ENCODE data around the gene STK26.
"Not testable (repeated sequence)": the region's sequence is repeated elsewhere in the genome, so short reads cannot be mapped to it uniquely, and the experiment has no call there.

STK26 gene
- total RNA-seq = 11.0 to 144 (median 31.5) reads per million in 17 experiments

DNA sequence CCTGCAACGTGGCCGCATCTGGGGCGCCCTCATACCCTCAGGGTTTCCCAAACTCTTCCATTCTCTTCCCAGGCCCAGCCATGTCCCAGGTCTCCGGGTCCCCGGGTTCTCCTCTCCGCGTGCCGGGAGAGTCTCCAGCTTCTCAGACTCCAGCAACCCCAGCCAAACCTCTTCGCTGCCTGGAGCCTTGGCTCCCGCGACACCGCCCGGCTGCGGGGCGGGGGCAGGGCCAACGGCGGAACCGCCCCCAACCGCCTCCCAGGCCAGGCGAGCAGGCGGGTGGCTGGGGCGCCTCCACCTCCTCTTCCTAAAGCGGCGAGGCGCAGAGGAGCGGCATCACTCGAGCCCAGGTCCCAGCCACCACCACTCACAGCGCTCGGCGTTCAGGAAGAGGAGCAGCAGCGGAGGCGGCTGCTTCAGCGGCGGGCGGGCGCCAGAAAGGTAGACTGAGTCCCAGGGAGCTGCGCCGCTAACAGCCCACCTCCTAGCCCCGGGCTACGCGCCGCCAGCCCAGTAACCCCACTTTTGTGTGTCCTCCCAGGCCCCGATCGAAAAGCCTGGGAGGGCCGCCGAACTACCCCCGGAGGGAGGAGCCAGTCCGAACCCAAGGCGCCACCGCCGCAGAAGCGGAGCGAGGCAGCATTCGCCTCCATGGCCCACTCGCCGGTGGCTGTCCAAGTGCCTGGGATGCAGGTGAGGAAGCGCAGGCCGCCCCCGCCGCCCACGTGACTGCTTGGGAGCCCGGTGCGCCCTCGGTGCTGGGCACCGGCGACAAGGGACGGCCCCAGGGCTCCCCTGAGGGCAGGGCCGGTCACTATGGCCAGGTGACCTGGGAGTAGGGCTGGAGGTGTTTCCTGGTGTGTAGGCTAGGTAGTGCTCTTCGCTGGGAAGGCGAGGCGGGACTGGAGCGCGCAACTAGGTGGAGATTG lies at the start of gene STK26:
Gene STK26, plus strand, starts transcription at position 336 of the 929 bp plus-strand sequence. Its CDS starts 316 bp downstream, at position 652.
- DNase-seq = peak; percentile 60 to 85 (median 76)

DNA sequence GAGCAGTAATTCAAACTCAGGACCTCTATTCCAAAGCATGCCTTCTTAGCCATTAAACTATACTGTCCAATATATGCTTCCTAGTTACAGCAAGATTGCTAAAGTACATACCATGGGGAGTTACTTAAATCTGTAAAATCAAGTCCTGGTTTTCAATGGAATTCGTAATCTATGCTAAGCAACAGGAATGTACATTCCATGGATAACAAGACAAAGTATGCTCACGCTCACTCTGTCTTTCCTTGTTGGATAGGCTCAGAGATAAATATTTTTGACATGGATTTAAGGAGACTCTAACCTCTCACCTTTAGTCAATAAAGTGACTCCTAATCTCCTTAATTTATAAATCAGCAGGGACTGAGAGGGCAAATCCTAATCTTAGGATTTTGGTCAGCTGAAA lies 47.3 kb upstream of the STK26 start:
- no peak for DNase-seq

DNA sequence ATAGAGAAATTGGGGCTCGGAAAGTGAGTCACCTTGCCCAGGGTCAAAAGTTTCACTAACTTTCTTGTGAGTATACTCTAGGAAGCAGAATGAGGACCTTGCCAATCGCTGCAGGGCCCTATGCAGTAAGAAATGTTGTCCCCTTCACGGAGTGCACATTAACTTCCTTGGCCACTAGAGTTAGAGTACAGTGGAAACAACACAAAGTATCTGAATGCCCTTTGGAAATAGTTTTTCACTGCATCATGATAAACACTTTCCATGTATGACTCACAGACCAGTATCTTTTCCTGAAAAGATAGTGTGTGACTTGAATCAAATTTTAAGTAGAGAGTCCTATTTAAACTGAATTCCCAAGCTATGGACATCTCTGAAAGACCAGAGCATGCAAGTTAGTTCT lies 45.5 kb upstream of the STK26 start:
- DNase-seq = no peak

GRCh38 chrX:131979116-131979515 lies 44.0 kb upstream of the STK26 start:
- DNase-seq = no peak

- peak in 3 of 4 experiments; percentile 9 to 32 (median 28) for DNase-seq
These were observed 37.5 kb upstream of the STK26 start for GRCh38 chrX:131985526-131986049.

GRCh38 chrX:131987252-131987651 lies 35.9 kb upstream of the STK26 start:
- peak; percentile 15 to 77 (median 52) for DNase-seq

- DNase-seq = peak in 1 of 4 experiments; percentile 18
These were observed 34.9 kb upstream of the STK26 start for GRCh38 chrX:131988236-131988635.

- DNase-seq = no peak
These were observed 22.0 kb upstream of the STK26 start for GRCh38 chrX:132001127-132001526.

GRCh38 chrX:132004728-132005127 lies 18.4 kb upstream of the STK26 start:
- peak; percentile 14 to 56 (median 44) for DNase-seq

DNA sequence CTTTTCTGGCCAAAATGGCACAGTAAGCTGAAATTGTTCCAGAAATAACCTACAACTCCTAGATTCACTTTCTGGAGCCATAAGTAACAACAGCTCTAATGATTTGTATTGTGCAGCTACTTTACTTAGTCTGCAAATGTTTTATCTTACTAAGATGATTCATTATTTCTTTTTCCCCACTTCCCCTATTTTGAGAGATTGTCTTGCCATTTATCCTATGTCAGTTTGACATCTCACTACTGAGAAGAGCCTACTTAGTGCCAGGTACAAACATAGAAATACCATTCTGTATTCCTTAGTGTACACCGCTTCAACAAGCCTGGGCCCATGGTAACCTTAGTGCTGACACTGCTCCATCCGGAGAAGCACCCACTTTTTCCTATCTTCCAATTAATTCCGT lies 13.8 kb upstream of the STK26 start:
- peak in 1 of 4 experiments; percentile 15 for DNase-seq

DNA sequence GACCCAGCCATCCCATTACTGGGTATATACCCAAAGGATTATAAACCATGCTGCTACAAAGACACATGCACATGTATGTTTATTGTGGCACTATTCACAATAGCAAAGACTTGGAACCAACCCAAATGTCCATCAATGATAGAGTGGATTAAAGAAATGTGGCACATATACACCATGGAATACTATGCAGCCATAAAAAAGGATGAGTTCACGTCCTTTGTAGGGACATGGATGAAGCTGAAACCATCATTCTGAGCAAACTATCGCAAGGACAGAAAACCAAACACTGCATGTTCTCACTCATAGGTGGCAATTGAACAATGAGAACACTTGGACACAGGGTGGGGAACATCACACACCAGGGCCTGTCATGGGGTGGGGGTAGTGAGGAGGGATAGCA lies 12.9 kb upstream of the STK26 start:
- not testable (repeated sequence) for DNase-seq

DNA sequence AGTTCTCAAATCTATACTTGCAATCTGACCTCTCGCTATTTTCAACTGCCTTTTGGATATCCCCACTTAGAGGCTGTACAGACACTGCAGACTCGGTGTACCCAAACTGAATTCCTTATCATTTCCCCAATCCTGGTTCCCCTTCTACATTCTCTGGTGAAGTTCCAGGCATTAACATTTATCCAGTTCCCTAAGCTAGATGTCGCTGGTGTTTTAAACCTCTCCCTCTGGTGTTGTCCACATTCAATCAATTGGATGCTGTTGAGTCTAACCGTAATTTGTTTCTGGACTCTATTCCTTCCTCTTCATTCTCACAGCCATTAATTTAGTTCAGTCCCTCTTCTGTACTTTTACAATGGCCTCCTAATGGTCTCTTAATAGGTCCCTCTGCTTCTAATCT lies 7.2 kb upstream of the STK26 start:
- DNase-seq = peak in 3 of 4 experiments; percentile 10 to 29 (median 26)

DNA sequence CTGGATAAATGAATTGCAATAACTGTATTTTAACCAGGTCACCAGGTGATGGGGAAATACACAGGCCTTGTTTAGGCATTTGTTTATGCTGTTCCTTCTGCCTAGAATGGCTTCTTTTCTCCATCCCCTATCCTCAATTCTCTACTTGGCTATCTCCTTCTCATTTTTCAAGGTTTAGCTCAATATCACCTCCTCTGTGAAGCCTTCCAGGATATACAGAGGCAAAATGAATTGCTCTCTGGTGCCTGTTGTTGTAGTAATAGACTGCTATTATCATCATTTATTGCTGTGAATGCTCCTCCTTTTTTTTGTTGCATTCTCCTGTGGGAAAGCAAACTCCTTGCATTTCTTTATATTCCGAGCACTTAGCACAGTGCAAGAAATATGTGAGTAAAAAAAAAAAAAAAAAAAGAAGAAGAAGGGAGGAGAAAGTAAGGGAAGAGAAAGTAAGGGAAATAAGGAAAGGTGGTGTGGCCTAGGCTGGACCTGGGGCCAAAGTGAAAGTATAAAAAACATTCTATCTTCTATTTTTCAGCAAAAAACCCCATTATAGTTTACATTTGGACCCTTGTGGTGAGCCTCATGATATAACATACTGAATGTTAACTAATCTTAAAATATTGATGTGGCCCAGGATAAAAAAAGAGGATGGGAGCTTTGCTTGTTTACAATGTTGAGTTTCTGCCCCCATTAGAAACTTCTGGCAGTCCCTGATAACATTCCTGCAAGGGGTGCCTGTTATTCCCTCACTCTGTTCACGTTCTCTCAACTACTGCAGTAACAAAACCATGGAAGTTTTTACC lies 6.3 kb upstream of the STK26 start:
- DNase-seq = no peak

DNA sequence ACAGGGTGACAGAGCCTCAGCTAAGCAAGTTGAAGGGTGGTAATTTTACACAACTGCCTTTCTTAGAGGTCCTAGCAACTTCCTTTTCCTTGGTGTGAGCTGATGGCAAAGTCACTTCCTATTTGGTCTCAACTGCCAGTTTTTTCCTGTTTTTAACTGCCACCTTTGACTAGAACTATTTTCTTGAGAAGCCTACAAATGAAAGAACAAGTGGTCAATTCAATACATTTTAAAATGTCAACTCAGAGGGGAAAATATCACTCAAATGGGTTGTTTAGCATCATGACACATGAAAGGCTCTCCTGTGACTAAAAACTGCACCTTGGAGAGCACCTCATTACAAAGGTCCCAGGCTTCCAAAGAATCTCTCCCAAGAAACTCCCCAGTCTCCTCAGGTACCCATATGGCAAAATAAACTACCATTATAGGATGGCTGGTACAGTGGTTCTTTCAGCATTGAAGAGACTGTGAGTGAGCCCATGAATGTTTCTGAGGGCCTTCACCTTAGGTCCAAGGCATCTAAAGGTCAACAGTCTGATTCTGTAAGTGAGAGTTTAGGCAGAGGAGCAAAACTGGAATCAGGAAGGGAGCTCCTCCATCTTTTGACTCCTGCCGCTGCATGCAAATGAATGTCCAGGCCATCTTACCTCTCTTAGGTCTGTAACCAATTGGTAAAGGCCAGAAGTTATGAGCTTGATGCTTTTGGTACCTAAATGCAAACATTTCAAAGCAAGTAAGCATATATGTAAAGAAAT lies 5.5 kb upstream of the STK26 start:
- DNase-seq = peak; percentile 5 to 63 (median 40)

- peak in 2 of 4 experiments; percentile 9 to 20 for DNase-seq
These were observed 720 bp upstream of the STK26 start for GRCh38 chrX:132022198-132022966.

- peak; percentile 20 to 36 (median 24) for DNase-seq
These were observed 839 bp downstream of the STK26 start for GRCh38 chrX:132023896-132024386.

GRCh38 chrX:132025041-132025440 lies 1.9 kb downstream of the STK26 start:
- peak in 1 of 4 experiments; percentile 10 for DNase-seq

DNA sequence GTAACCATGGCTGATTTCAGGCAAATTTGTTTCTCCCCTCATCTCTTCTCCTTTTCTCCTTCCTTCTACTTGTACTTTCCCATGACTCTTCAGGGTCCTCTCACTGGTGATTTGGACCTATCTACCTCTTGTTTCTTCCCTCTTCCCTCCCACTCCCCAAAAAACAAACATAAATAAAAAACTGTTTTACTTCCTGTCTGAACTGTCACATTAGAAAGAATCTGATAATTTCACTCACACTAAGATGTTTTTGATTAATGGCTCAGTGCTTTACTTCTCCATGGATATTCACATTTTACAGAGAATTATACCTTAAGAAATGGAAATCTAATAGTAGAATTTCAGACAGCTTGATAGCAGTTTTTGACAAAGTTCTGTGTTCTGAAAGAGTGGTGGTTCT lies 7.2 kb downstream of the STK26 start:
- no peak for DNase-seq

DNA sequence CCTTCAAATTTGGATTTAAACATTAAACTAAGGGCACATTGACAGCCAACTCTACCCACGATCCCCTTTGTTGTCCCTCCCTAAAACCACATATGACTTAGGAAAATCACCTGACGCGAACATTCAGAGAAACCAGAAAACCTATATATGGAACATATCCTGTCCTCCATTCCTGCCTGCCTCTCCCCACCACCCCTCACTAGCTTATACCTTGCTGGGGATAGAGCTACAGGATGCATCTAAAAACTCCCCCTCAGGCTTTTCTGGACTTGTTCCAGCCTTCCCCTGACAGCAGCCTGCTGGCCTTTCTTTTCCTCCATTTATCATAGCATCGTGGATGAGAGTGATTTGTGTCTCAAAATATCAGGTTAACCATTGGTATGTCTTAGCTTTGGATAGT lies 8.8 kb downstream of the STK26 start:
- no peak for DNase-seq

DNA sequence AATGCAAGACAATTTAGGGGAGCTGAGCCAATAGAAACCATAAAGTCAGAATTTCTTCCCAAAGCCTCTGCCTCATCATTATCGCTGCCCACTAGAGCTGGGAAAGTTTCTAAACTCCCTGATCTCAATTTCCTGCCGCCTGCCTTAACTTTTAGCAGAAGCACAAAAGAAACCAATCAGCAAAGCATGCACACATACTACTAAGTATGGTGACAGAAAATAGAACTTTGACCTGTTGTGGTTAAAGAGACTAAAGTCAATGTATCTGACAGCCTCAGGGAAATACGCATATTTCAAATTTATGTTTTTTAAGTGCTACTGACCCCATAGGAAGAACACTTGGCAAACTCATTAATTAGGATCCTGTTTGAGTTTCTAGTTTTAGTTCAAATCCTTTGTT lies 10.1 kb downstream of the STK26 start:
- DNase-seq = no peak

DNA sequence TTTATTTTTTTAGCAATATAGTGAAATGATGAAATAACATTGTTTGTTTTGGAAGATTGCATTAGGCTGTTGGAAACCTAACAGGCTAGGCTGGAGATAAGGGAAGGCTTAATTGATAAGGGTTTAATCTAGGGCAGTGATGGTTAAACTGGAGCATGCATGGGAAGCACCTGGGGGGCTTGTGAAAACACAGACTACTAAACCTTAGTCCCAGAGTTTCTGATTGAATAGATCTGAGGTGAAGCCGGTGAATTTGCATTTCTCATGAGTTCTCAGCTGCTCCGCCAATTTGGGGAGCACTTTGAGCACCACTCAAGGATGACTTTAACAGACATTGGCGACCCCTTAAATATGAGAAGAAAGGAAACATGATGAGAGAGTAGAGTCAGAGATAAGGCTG lies 11.5 kb downstream of the STK26 start:
- DNase-seq = no peak

Data from suppressor macrophage (primary cell).